ENCODE measurements around the gene TTC22.

TTC22 gene

DNA sequence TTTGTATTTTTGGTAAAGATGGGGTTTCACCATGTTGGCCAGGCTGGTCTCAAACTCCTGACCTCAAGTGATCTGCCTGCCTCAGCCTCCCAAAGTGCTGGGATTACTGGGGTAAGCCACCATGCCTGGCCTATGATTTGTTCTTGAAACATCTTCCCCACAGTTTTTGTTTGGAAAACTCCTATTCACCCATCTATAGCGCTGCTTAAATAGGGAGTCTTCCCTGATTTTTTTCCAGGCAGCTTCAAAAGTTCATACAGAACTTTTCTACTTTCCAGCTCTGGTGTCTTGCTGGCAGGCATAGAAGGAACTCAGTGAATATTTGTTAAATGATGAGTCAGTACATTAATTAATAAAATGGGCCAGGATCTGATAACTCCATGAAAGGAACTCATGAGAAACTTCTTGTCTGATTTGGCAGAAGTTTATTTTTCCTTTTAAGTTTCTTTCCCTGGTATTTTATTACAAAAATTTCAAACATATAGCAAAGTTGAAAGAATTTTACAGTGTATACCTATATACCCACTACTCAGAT lies 33.0 kb upstream of the TTC22 start:
- DNase-seq (ENCODE audit: low read depth), result no peak

GRCh38 chr1:54833121-54833520 lies 32.0 kb upstream of the TTC22 start:
- DNase-seq (ENCODE audit: low read depth), result no peak

GRCh38 chr1:54826226-54826816 lies 25.2 kb upstream of the TTC22 start:
- DNase-seq (ENCODE audit: low read depth), result no peak

GRCh38 chr1:54825696-54826095 lies 24.6 kb upstream of the TTC22 start:
- no peak for DNase-seq (ENCODE audit: low read depth)

DNA sequence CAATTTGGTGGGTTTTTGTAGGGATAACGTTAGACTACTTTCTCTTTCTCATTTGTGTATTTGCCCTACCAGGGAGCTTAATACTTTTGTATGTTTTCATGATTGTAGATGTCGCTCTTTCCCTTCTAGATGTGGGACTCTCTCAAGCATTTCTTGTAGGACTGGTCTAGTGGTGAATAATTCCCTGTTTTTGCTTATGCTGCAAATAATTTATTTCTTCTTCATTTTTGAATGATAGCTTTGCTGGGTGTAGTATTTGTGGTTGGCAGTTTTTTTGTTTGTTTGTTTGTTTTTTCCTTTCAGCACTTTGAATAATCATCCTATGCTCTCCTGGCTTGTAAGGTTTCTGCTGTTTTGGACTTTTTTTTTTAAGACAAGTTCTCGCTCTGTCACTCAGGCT lies 22.5 kb upstream of the TTC22 start:
- DNase-seq (ENCODE audit: low read depth), result no peak

GRCh38 chr1:54819733-54820132 lies 18.6 kb upstream of the TTC22 start:
- DNase-seq (ENCODE audit: low read depth), result no peak

GRCh38 chr1:54819195-54819536 lies 18.0 kb upstream of the TTC22 start:
- no peak for DNase-seq (ENCODE audit: low read depth)

- DNase-seq (ENCODE audit: low read depth), result peak; percentile 17
Measured at GRCh38 chr1:54818461-54819194, 17.5 kb upstream of the TTC22 start.

DNA sequence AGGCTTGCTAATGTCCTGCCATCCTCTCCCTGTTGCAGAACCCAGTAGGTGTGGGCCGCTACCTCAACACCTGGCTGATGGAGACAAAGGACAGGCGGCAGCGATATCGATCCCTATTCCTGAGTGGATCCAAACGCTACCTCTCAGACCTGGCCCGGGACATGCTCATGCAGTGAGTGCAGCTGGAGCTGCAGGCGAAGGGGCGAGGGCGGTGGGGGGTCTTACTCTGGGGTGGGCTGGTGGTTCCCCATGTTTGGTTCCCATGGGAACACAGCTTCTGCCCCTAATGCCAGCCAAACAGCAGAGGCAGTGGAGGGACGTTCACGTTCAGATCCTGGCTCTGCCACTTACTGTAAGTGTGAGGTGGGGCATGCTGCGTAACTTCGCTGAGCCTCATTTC lies 15.8 kb upstream of the TTC22 start:
- no peak for DNase-seq (ENCODE audit: low read depth)

GRCh38 chr1:54816130-54816529 lies 15.0 kb upstream of the TTC22 start:
- no peak for DNase-seq (ENCODE audit: low read depth)

DNA sequence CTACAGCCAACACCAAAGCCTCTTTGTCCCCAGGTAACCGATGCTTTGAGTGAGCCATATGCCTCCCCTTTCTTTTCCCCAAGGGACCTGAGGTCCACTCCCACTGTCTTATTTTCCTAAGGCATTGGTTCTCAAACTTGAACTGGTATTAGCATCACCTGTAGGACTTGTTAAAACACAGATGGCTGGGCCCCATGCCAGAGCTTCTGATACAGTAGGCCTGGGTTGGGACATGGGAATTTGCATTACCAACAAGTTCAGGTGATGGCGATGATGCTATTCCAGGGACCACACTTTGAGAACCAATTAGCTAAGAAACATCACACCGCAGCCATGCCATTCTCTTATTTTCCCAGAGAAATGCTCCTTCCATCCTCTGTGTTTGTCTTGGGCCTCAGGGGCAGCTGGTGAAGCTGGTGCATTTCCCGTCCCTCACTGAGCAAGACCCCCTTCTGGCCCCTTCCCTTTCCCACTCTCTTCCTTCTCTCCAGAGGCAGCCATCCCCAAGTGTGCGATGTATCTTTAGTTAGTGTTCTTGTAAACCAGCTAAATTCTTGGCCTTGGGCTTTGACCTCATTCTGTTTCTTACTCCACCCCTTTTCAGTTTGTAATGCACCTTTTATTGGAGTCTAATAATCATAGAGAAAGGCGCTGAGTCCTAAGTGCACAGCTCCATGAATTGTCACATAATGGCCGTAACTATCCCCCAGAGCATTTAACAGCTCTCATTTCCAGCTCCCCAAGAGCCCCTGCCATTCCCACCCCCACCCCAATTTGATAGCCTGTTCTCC lies 14.2 kb upstream of the TTC22 start:
- no peak for DNase-seq (ENCODE audit: low read depth)

DNA sequence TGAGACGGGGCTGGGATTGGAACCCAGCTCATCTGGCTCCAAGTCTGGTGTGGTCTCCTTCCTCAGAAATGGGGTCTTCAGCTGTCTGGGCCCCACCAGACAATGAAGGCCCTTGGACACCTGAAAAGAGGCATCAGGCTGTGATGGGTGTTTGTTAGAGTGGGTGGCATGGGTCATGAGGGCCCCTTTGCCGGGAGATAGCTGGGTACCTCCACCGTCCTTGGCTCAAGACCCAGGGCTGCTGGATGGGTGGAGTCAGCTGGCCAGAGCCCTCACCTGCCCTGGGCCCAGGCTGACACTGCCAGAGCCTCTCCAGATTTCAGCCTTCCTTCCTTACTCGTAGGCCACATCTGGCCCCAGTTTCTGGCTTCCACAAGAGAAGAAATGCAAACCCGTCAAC lies 13.4 kb upstream of the TTC22 start:
- DNase-seq (ENCODE audit: low read depth), result no peak

DNA sequence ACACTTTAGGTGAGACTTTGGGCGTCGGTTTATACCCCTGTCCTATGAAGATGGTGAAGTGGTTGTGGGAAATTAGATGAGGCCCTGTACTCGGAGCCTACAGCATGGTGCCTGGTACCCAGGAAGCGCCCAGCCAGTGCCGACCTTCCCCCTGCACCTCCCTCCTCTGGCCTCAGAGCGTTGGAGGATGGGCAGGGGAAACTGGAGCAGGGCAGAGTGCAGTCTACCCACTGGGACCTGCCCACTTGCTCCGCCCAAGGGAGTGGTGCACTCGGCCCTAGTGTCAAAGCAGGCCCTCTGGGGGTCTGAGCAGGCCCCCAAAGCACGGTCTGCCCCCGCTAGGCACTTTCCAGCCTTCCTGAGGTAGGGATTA lies 13.0 kb upstream of the TTC22 start:
- no peak for DNase-seq (ENCODE audit: low read depth)

- no peak for DNase-seq (ENCODE audit: low read depth)
Measured at GRCh38 chr1:54813485-54814125, 12.5 kb upstream of the TTC22 start.

- no peak for DNase-seq (ENCODE audit: low read depth)
Measured at GRCh38 chr1:54812801-54813484, 11.8 kb upstream of the TTC22 start.

- no peak for DNase-seq (ENCODE audit: low read depth)
Measured at GRCh38 chr1:54811739-54812655, 10.9 kb upstream of the TTC22 start.

- DNase-seq (ENCODE audit: low read depth), result no peak
Measured at GRCh38 chr1:54811066-54811465, 9.9 kb upstream of the TTC22 start.

DNA sequence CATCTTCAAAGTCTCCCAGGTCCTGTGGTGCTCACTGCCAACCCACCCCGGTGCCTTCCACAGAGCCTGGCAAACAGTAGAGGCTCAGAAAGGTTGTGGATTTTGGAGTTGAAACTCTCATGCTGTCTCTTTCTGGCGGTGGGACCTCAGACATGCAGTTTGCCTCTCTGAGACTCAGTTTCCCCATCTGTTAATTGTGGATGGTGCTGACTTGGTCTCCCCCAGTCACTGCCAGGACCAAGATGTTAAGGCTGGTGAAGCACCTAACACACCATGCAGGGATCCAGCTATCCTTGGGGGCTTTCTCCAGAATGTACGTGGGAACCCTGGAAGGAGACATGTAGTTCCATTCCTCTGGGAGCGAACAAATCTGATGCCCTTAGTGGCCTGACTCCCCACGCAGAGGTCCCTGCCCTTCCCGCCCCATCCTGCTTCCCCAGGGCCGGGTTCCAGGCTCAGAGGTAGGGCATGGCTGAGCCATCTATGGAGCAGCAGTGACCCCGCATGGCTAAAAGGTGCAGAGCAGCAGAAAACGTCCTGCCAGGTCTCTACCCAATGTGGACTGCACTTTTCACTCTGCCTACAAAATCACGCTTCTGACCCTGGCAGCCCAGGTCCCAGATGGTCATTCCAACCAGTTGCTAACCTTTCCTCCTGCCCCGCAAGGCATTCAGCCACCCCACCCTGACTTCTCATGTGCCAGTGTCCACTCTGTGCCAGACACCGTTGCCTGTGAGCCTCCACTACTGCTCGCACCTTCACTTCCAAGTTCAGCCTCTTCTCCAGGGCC lies 9.2 kb upstream of the TTC22 start:
- DNase-seq (ENCODE audit: low read depth), result peak; percentile 23

DNA sequence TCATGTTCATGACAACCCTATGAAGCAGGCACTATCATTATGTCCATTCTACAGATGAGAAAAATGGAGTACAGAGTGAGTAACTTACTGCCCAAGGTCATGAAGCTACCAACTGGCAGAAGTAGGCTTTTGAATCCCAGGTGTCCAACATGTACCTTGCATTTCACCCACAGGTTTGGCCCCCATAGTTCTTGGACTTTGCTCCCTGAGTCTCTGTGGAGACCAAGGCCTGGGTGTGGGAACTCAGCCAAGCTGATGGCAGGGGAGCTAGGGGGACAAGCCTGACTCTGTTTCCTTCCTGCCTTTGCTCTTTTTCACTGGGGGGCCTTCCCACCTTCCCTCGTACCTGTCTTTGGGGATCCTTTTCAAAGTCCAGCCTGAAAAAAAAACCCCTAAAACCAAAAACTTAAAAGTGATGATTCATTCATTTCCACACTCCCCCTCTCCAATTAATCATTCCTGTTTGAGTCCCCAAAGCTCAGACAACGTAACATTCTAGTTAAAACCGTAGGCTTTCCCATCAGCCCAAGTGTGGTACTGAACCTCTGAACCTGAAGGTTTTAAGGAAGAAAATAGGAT lies 8.5 kb upstream of the TTC22 start:
- DNase-seq (ENCODE audit: low read depth), result no peak

Measured in fibroblast of the conjunctiva (primary cell).